HUES48 (cell line): Measurements from ENCODE around the gene KCNMA1.
"Not testable (repeated sequence)": the region's sequence is repeated elsewhere in the genome, so short reads cannot be mapped to it uniquely, and the experiment has no call there.

Experiments used
- H3K27ac ChIP-seq: one replicate; pipeline ENCODE4 v1.7.0; 2013; ENCODE audit warnings: low read depth, low read length, inconsistent platforms
- H3K27me3 ChIP-seq: 2 replicates; pipeline ENCODE4 v1.6.1; 2013; ENCODE audit warnings: mild to moderate bottlenecking, low read length; ENCODE audit not compliant: control insufficient read depth, insufficient read depth
- H3K36me3 ChIP-seq: 2 replicates; pipeline ENCODE4 v1.6.1; 2013; ENCODE audit warnings: low read length; ENCODE audit not compliant: control insufficient read depth, insufficient read depth
- H3K4me1 ChIP-seq: 2 replicates; pipeline ENCODE4 v1.6.1; 2013; ENCODE audit warnings: mild to moderate bottlenecking, low read length; ENCODE audit not compliant: control insufficient read depth, insufficient read depth
- H3K4me3 ChIP-seq: 2 replicates; pipeline ENCODE4 v1.5.1; 2013; ENCODE audit warnings: mild to moderate bottlenecking, low read depth, low read length
- H3K9ac ChIP-seq: 2 replicates; pipeline ENCODE4 v1.6.1; 2013; ENCODE audit warnings: mild to moderate bottlenecking, low read depth, low read length, moderate library complexity
- H3K9me3 ChIP-seq: 2 replicates; pipeline ENCODE4 v1.6.1; 2013; ENCODE audit warnings: low read length; ENCODE audit not compliant: control insufficient read depth, insufficient read depth

KCNMA1 gene

DNA sequence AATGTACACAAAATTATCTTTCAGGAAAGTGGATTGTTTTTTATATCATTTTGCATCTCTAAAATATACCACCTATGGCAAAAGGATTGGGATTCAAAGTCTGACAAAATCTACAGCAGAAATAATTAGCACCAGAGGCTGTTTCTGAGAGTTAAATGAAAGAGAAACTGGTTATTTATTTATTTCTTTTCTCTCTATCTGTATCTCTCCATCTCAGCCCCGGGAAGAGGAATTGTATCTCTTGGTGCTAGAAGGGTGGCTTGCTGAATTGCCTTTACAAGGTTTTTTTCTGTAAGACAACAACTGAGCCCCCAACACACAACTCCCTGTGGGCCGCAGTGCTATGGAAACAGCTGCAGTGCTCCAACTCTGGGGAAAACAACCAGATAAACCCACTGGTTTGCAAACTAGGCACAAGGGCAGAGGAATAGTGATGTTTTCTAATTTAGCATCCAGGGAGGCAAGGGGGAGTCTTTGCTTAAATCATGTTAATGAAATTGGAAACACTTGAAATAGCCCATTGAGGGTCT, 249.0 kb downstream of the KCNMA1 start:
- Histone ChIP-seq H3K9me3 (no peaks in the 10 kb centered on the region), H3K36me3 (no peaks in the 10 kb centered on the region), H3K27ac (no peak overlapping the region), H3K27me3 (no peaks in the 10 kb centered on the region), H3K4me3 (no peak overlapping the region), H3K4me1 (peaks cover 34% of the 10 kb centered on the region), H3K9ac (no peak overlapping the region)

GRCh38 chr10:77387701-77388100, 249.9 kb downstream of the KCNMA1 start:
- H3K36me3 ChIP-seq, H3K27me3 ChIP-seq, H3K9me3 ChIP-seq, H3K9ac ChIP-seq, H3K4me3 ChIP-seq, H3K27ac ChIP-seq: not testable (repeated sequence)
- H3K4me1 ChIP-seq: peaks cover 34% of the 10 kb centered on the region

- Histone ChIP-seq H3K9ac (no peak overlapping the region), H3K4me1 (peaks cover 34% of the 10 kb centered on the region), H3K4me3 (no peak overlapping the region), H3K36me3 (no peaks in the 10 kb centered on the region), H3K9me3 (no peaks in the 10 kb centered on the region), H3K27me3 (no peaks in the 10 kb centered on the region), H3K27ac (no peak overlapping the region)
Measured at GRCh38 chr10:77387247-77387646, 250.4 kb downstream of the KCNMA1 start.

- Histone ChIP-seq H3K27me3 (no peaks in the 10 kb centered on the region), H3K27ac (no peak overlapping the region), H3K4me3 (no peak overlapping the region), H3K9me3 (no peaks in the 10 kb centered on the region), H3K9ac (no peak overlapping the region), H3K36me3 (no peaks in the 10 kb centered on the region), H3K4me1 (peaks cover 34% of the 10 kb centered on the region)
Measured at GRCh38 chr10:77386838-77387237, 250.8 kb downstream of the KCNMA1 start.

GRCh38 chr10:77386365-77386764, 251.2 kb downstream of the KCNMA1 start:
- H3K9ac ChIP-seq: no peak overlapping the region
- no peak overlapping the region for H3K27ac ChIP-seq
- no peak overlapping the region for H3K4me3 ChIP-seq
- no peaks in the 10 kb centered on the region for H3K9me3 ChIP-seq
- H3K27me3 ChIP-seq: no peaks in the 10 kb centered on the region
- peaks cover 29% of the 10 kb centered on the region for H3K4me1 ChIP-seq
- no peaks in the 10 kb centered on the region for H3K36me3 ChIP-seq

DNA sequence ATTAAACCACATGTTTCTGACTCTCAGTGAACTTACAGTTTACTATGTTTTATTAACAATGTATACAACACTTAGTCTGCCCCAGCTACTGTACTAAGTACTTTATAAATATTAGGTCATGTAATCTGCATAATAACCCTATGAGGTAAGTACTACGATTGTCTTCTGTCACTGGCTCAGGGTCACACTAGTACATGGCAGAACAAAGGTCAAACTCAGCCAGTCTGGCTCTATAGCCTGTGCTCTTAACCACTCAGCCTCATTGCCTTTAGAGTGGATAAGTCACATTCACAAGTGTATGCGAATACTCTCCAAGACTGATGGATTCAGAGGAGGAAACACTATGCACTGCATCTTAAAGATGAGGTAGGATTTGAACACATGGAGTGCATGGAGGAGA, 252.3 kb downstream of the KCNMA1 start:
- H3K4me1 ChIP-seq: peaks cover 25% of the 10 kb centered on the region

DNA sequence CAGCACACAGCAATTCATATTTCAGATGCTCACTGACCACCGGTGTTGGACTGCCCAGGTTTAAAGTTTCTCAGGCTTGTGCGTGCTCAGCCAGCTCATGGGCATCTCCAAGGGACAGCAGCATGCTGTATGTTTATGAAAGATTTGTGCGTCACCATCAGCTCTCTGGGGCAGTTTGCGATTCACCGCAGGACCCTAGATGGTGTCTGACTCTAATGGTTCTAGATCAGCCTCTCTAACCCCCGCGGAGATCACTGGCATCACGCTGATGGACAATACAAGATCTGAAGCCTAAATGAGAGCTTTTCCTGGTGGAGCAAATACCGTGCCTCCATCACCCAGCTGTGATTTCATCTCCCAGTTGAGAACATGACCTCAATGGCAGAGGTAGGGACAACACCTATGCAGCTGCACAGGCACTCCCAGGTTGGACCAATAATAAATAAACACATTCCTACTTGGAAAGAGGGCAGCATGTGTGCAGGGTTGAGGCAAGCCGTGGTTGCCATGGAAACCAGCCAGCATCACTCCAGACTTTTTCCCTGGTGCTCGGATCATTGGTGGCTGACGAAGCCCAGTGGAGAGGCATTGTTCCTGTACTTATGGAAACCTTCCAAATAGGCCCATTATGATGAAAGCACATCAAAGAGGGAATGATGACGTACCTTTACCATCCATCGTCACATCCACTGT, 253.6 kb downstream of the KCNMA1 start:
- Histone ChIP-seq H3K9ac (no peak overlapping the region), H3K27ac (no peak overlapping the region), H3K4me3 (no peak overlapping the region), H3K4me1 (peaks cover 21% of the 10 kb centered on the region), H3K27me3 (no peaks in the 10 kb centered on the region), H3K9me3 (no peaks in the 10 kb centered on the region), H3K36me3 (no peaks in the 10 kb centered on the region)

More for the DNA sequence above, 252.3 kb downstream of the KCNMA1 start:
- Histone ChIP-seq H3K36me3 (no peaks in the 10 kb centered on the region), H3K27me3 (no peaks in the 10 kb centered on the region), H3K9me3 (no peaks in the 10 kb centered on the region), H3K27ac (no peak overlapping the region), H3K4me3 (no peak overlapping the region), H3K9ac (no peak overlapping the region)

DNA sequence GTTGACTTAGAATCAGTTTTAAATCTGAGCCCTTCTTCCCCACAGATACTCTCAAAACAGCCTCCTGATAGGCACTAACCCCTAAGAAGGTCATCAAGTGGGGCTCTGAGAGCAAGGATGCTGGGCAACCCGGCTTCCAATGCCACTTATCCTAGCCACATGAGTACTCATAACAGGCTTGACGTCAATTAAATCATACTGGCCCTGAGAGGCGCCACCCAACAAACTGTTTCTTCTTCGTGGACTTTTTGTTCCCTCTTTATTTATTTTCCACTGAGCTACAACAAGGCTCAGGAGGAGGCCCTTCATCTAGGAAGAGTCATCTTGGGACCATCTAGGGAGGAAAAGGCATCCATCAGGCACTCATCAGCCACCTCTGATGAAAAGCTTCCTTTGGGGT, 255.9 kb downstream of the KCNMA1 start:
- H3K9ac ChIP-seq: no peak overlapping the region
- no peaks in the 10 kb centered on the region for H3K27me3 ChIP-seq
- no peak overlapping the region for H3K4me3 ChIP-seq
- H3K9me3 ChIP-seq: no peaks in the 10 kb centered on the region
- H3K4me1 ChIP-seq: peaks cover 4% of the 10 kb centered on the region; the same call in 1 of the 2 replicates
- no peak overlapping the region for H3K27ac ChIP-seq
- H3K36me3 ChIP-seq: no peaks in the 10 kb centered on the region

DNA sequence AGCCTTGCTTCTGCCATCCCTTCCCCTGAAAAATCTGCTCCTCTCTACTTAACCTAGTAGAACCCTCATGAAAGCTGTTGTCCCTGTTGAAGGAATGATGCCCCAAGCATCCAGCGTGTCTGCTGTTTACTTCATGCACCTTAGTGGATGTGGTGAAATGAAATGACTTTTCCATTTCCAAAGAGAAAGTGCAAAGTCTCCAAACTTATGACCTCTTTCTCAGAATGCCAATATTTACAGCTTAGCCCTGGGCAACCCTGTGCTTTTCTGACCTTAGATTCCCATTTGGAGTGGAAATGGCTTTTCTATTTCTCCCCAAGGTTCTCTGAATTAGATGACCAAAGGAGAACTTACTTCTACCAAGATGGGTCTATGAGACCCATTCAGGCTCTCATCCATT, 256.9 kb downstream of the KCNMA1 start:
- H3K27ac ChIP-seq: no peak overlapping the region
- H3K9ac ChIP-seq: no peak overlapping the region
- H3K4me3 ChIP-seq: no peak overlapping the region
- H3K27me3 ChIP-seq: no peaks in the 10 kb centered on the region
- H3K4me1 ChIP-seq: no peaks in the 10 kb centered on the region
- H3K9me3 ChIP-seq: no peaks in the 10 kb centered on the region
- no peaks in the 10 kb centered on the region for H3K36me3 ChIP-seq

- H3K9ac ChIP-seq: no peak overlapping the region
- H3K4me3 ChIP-seq: no peak overlapping the region
- no peaks in the 10 kb centered on the region for H3K36me3 ChIP-seq
- no peak overlapping the region for H3K27ac ChIP-seq
- no peaks in the 10 kb centered on the region for H3K4me1 ChIP-seq
- no peaks in the 10 kb centered on the region for H3K9me3 ChIP-seq
- no peaks in the 10 kb centered on the region for H3K27me3 ChIP-seq
Measured at GRCh38 chr10:77380191-77380590, 257.4 kb downstream of the KCNMA1 start.

DNA sequence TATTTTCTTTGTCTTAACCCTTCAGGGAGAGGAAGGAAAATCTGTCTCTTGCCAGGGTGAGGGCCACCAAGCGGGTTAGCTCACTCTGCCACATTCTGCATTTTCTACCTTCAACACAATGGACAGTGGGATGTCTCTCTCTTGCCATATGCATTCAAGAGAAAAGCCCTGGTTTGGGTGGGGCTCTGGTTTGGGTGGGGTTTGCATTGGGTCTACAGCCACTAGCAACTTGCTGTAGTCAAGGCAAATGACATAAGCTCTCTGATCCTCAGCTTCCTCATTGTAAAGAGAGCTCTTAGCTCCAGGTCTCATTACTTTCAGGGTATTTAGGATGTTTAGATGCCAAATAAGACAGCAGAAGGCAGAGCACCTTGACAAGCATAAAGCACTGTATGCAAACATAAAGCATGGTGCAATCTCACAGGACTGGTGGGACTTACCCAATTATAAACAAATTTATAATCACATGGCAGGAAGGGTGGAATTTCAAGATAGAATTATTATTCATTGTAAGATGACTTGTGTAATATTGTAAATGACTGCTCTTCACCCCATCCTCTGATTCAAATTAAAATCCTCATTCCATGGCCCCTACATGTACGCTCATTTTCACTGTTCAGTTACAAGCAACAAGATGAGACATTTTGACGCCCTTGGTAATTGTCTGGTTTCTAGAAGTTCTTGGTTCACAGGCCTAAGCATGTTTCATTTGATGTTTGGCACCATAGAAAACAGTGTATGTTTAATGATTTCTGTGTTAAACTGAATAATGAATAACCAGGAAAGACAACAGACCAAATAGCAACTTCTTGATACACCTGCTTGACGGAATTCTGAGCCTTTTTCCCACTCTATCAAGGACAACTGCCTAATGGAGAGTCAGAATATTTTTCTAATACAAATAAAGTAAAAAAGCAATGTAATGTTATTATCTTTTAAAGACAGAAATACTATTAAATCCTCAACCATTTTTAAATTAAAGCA, 258.9 kb downstream of the KCNMA1 start:
- no peaks in the 10 kb centered on the region for H3K9me3 ChIP-seq
- H3K4me3 ChIP-seq: no peak overlapping the region
- no peak overlapping the region for H3K9ac ChIP-seq

More for the DNA sequence above, 258.9 kb downstream of the KCNMA1 start:
- Histone ChIP-seq H3K27me3 (no peaks in the 10 kb centered on the region), H3K27ac (no peak overlapping the region), H3K36me3 (no peaks in the 10 kb centered on the region), H3K4me1 (no peaks in the 10 kb centered on the region)
